B cell (primary cell): ENCODE data around the gene ZNF557. TPM values are rescaled to one million over a fixed set of nuclear protein-coding genes. Genes with fewer than 3 reads are reported as not detected.
"Not testable (repeated sequence)": the region's sequence is repeated elsewhere in the genome, so short reads cannot be mapped to it uniquely, and the experiment has no call there.

Source experiments
- ATAC-seq: fragments of 200-7000 bp; cut with Tn5 transposase; one replicate; pipeline ENCODE4 v1.10.0; 2021; ENCODE audit warnings: low read depth, mild to moderate bottlenecking, moderate number of reproducible peaks, moderate library complexity
- CTCF ChIA-PET: fragments of 350-600 bp; sonication (Branson Sonifier 250); formaldehyde crosslinking; loops from one replicate; lab custom pipeline; 2021; ENCODE audit warnings: antibody characterized with exemption, inconsistent platforms; lab: Charles Lee
- POLR2A ChIA-PET: fragments of 350-600 bp; sonication (Branson Sonifier 250); formaldehyde crosslinking; loops from one replicate; lab custom pipeline; 2021; ENCODE audit warnings: antibody characterized with exemption; lab: Charles Lee
- DNase-seq: peaks from one replicate; pipeline ENCODE4 v3.0.0; 2013
- H2AFZ ChIP-seq: 2 replicates; pipeline ENCODE4 v1.6.1; 2012; ENCODE audit warnings: mild to moderate bottlenecking, low read depth, low read length; ENCODE audit not compliant: insufficient read depth, poor library complexity, severe bottlenecking
- H3K27ac ChIP-seq, 2 donors: 1 replicate in 1 of 2; 2 replicates in 1 of 2; pipeline ENCODE4 v1.5.1; 2012 to 2013; ENCODE audit warnings: low read length in 2 of 2, mild to moderate bottlenecking in 2 of 2, moderate library complexity in 1 of 2
- H3K27me3 ChIP-seq, 4 experiments: fragments of 200-600 bp in 1 of 4; sonication (generic) in 1 of 4; replicated peaks in 1 of 4; 1 replicate in 2 of 4; 2 replicates in 2 of 4; pipeline versions ENCODE4 v1.6.1 to v1.7.0; 2013 to 2016; ENCODE audit warnings: low read length in 3 of 4, mild to moderate bottlenecking in 2 of 4, mixed read lengths in 1 of 4, moderate library complexity in 1 of 4; ENCODE audit not compliant: insufficient read depth in 4 of 4, control insufficient read depth in 3 of 4; ENCODE audit errors: control extremely low read depth in 1 of 4
- H3K36me3 ChIP-seq, 2 experiments: replicated peaks in 1 of 2; 1 replicate in 1 of 2; 2 replicates in 1 of 2; pipeline versions ENCODE4 v1.6.1 to v1.7.1; 2013; ENCODE audit warnings: low read length in 1 of 2; ENCODE audit not compliant: insufficient read depth in 2 of 2, control insufficient read depth in 1 of 2; ENCODE audit errors: control extremely low read depth in 1 of 2, extremely low read depth in 1 of 2
- H3K4me1 ChIP-seq, 2 donors: fragments of 200-600 bp in 1 of 2; sonication (generic) in 1 of 2; 1 replicate in 1 of 2; 2 replicates in 1 of 2; pipeline versions ENCODE4 v1.5.1 to v1.6.1; 2013 to 2017; ENCODE audit warnings: low read length in 2 of 2; ENCODE audit not compliant: control insufficient read depth in 2 of 2, insufficient read depth in 2 of 2
- H3K4me2 ChIP-seq: replicated peaks from 2 replicates; pipeline ENCODE3; 2012; ENCODE audit warnings: mild to moderate bottlenecking, low read depth, low read length; ENCODE audit not compliant: poor library complexity, severe bottlenecking
- H3K4me3 ChIP-seq, 5 experiments: fragments of 200-600 bp in 1 of 5; sonication (generic) in 1 of 5; 1 replicate in 3 of 5; 2 replicates in 2 of 5; pipeline versions ENCODE4 v1.5.1 to v1.7.0; 2011 to 2016; ENCODE audit warnings: low read length in 4 of 5, mild to moderate bottlenecking in 4 of 5, low read depth in 2 of 5, control low read depth in 1 of 5, moderate library complexity in 1 of 5; ENCODE audit not compliant: insufficient read depth in 1 of 5; ENCODE audit errors: control extremely low read depth in 1 of 5, extremely low read depth in 1 of 5
- H3K79me2 ChIP-seq: fragments of 200-600 bp; sonication (generic); one replicate; pipeline ENCODE4 v1.6.0; 2016; ENCODE audit warnings: low read length; ENCODE audit not compliant: control insufficient read depth, insufficient read depth
- H3K9ac ChIP-seq: fragments of 200-600 bp; sonication (generic); 2 replicates; pipeline ENCODE4 v1.6.1; 2017; ENCODE audit warnings: mild to moderate bottlenecking, low read length, moderate library complexity
- H3K9me3 ChIP-seq, 3 donors: one replicate each; pipeline versions ENCODE4 v1.6.1 to v1.7.1; 2013; ENCODE audit warnings: low read length in 2 of 3; ENCODE audit not compliant: control insufficient read depth in 2 of 3, insufficient read depth in 1 of 3; ENCODE audit errors: control extremely low read depth in 1 of 3
- H4K20me1 ChIP-seq: 2 replicates; pipeline ENCODE4 v1.6.0; 2012; ENCODE audit warnings: mild to moderate bottlenecking, low read length; ENCODE audit not compliant: insufficient read depth, control insufficient read depth, poor library complexity, severe bottlenecking
- H3K27ac Mint-ChIP-seq: one replicate; pipeline ENCODE4 v1.8.0; 2021; ENCODE audit warnings: mixed read lengths
- H3K27me3 Mint-ChIP-seq: one replicate; pipeline ENCODE4 v1.8.0; 2021; ENCODE audit warnings: mixed read lengths
- H3K4me1 Mint-ChIP-seq: one replicate; pipeline ENCODE4 v1.8.0; 2021; ENCODE audit warnings: mixed read lengths
- H3K4me3 Mint-ChIP-seq: one replicate; pipeline ENCODE4 v1.8.0; 2021; ENCODE audit warnings: mixed read lengths
- H3K9me3 Mint-ChIP-seq: one replicate; pipeline ENCODE4 v1.8.0; 2022; ENCODE audit warnings: mixed read lengths; ENCODE audit not compliant: insufficient read depth
- CTCF ChIP-seq: fragments of 200-600 bp; IDR thresholded peaks from one replicate; pipeline ENCODE4 v1.8.0; 2022; ENCODE audit warnings: antibody characterized with exemption, mild to moderate bottlenecking
- EZH2 ChIP-seq: IDR thresholded peaks from 2 replicates; pipeline ENCODE4 v1.6.1; 2012; ENCODE audit warnings: borderline replicate concordance, low read depth, mild to moderate bottlenecking, moderate library complexity, low read length; ENCODE audit not compliant: insufficient read depth, poor library complexity, severe bottlenecking
- WGBS: methylation state at CpG from one replicate; pipeline ENCODE4 v1.1.5; 2013; ENCODE audit warnings: missing lambda C conversion rate; ENCODE audit not compliant: insufficient coverage; 5-methylcytosine and 5-hydroxymethylcytosine counted together
- intact Hi-C: fragments of 100-400 bp; cut with micrococcal nuclease; formaldehyde crosslinking; loops from one replicate; pipeline ENCODE4 v1.10.0; 2022
- polyA minus RNA-seq: library from RNA; depleted of rRNA, polyadenylated mRNA; stranded (reverse); fragments of >200 nt; gene quantifications from 2 replicates; pipeline ENCODE4 v1.2.3, GENCODE V29; 2012
- polyA plus RNA-seq: library from polyadenylated mRNA; depleted of rRNA; stranded (reverse); fragments of >200 nt; gene quantifications from 2 replicates; pipeline ENCODE4 v1.2.3, GENCODE V29; 2012
- total RNA-seq, 2 donors: library from RNA; stranded (reverse); fragments of 120-200 nt in 1 of 2; gene quantifications; 1 replicate in 1 of 2; 2 replicates in 1 of 2; pipeline versions ENCODE4 v1.2.3 to v1.2.4, GENCODE V29; 2013 to 2022

The ZNF557 gene
- total RNA-seq (25.5 and 26.8 TPM in 2 replicates), polyA plus RNA-seq (1.5 and 2.2 TPM in 2 replicates), polyA minus RNA-seq (10.1 and 13.5 TPM in 2 replicates)
- 21.1 TPM for total RNA-seq (2013)

- intact Hi-C loops = loop anchor here (1.0 kb wide), 1 partner anchor 30 kb away; no protein-coding TSS in a partner anchor
- TF ChIP-seq EZH2 = no peak
- no peak for TF ChIP-seq CTCF
- Histone ChIP-seq H3K27ac (peak within 1 kb of the TSS; percentile 80 to 91), H3K27me3 (no peaks in the 10 kb centered on the region), H3K4me1 (peaks cover 8 to 17% of the 10 kb centered on the region in 2 donors), H3K36me3 (peaks cover 0 to 24% of the 10 kb centered on the region in 2 experiments), H3K4me3 (peak within 1 kb of the TSS; percentile 78 to 99 (median 93)), H3K79me2 (peaks cover 24% of the 10 kb centered on the region), H2AFZ (peak within 1 kb of the TSS; percentile 100), H3K9ac (peak within 1 kb of the TSS; percentile 97), H4K20me1 (peaks cover 9% of the 10 kb centered on the region), H3K9me3 (peaks cover 0 to 15% (median 2%) of the 10 kb centered on the region in 3 donors), H3K4me2 (peak within 1 kb of the TSS; percentile 90)
- DNase-seq (peak; percentile 99), ATAC-seq (peak; percentile 98)
- ChIA-PET POLR2A (interaction anchor here (0.6 to 1.7 kb wide), 7 partner anchors 9 to 697 kb away, joined by 3 to 6 read pairs (median 4); partner anchors contain the start of genes ALKBH7, PET100 and XAB2), CTCF (interaction anchor here (0.6 to 1.2 kb wide), 4 partner anchors 9 to 272 kb away, joined by 3 to 6 read pairs (median 4); no protein-coding TSS in a partner anchor)
- Mint-ChIP-seq H3K27ac (peak within 1 kb of the TSS; percentile 92), H3K27me3 (no peaks in the 10 kb centered on the region), H3K9me3 (no peaks in the 10 kb centered on the region), H3K4me1 (peaks cover 19% of the 10 kb centered on the region), H3K4me3 (peak within 1 kb of the TSS; percentile 92)
- under 1% methylated on average over 56 of the region's 56 CpGs for WGBS
Observed at GRCh38 chr19:7069042-7069903, at the start of gene ZNF557. Gene ZNF557 (plus strand): TSS chr19:7069703. CDS start chr19:7075075, 5,372 bp downstream.

GRCh38 chr19:7021331-7021730, 48.2 kb upstream of the ZNF557 start, which contains the start of gene MBD3L2B:
Gene MBD3L2B (minus strand): TSS chr19:7021431. CDS start chr19:7021397, 34 bp downstream.
- H3K27ac Mint-ChIP-seq, H3K9me3 ChIP-seq, H2AFZ ChIP-seq, H3K4me1 ChIP-seq, H3K9ac ChIP-seq, intact Hi-C loops, H3K36me3 ChIP-seq, POLR2A ChIA-PET, H3K4me1 Mint-ChIP-seq, DNase-seq, H3K4me3 ChIP-seq, H3K27me3 ChIP-seq, H3K4me3 Mint-ChIP-seq, H3K4me2 ChIP-seq, ATAC-seq, H3K27ac ChIP-seq, H3K9me3 Mint-ChIP-seq, H4K20me1 ChIP-seq, H3K79me2 ChIP-seq, CTCF ChIA-PET: not testable (repeated sequence)
- H3K27me3 Mint-ChIP-seq = peaks cover 12% of the 10 kb centered on the region
- no CpG with 5 or more reads among the region's 6 CpGs for WGBS

GRCh38 chr19:7028790-7029189, 40.7 kb upstream of the ZNF557 start:
- H3K27ac ChIP-seq, H3K4me3 Mint-ChIP-seq, H4K20me1 ChIP-seq, CTCF ChIA-PET, H3K27ac Mint-ChIP-seq, H3K9me3 ChIP-seq, H3K9me3 Mint-ChIP-seq, intact Hi-C loops, H3K4me2 ChIP-seq, H2AFZ ChIP-seq, H3K4me1 Mint-ChIP-seq, DNase-seq, H3K9ac ChIP-seq, H3K27me3 Mint-ChIP-seq, H3K4me3 ChIP-seq, H3K36me3 ChIP-seq, ATAC-seq, H3K27me3 ChIP-seq, POLR2A ChIA-PET, H3K79me2 ChIP-seq, H3K4me1 ChIP-seq: not testable (repeated sequence)
- WGBS = no CpG with 5 or more reads among the region's 1 CpG
